Stimulated activated CD4-positive, alpha-beta T cell treated with anti-CD3 and anti-CD28 coated beads, Interleukin-15, amount 100 ng/mL, for 24 hours (primary cell): ENCODE data around the gene SLC38A1.
A peak's percentile ranks its signal among the peaks of the same experiment; 100 is the strongest.

Experiments used
- DNase-seq: peaks from one replicate; pipeline ENCODE4 v3.0.0-alpha.2; 2020

The SLC38A1 gene

DNA sequence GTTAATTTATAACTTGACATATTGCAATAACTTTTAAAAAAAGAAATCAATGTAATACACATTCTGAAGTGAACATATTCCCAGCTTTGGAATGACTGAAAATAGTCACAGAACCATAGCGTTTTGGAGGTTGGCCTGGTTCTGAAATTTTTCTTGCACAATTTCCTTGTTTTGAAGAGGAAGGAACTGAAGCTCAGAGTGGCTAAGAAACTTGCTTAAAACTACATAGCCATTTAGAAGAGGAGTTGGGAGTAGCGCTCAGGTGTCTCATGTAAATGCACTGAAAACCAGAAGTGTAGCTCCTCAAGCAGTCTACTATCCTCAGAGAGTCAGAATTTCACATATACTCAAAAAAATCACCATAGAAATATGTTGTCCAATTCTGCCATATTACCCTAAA lies 41.2 kb downstream of the SLC38A1 start:
- no peak for DNase-seq

DNA sequence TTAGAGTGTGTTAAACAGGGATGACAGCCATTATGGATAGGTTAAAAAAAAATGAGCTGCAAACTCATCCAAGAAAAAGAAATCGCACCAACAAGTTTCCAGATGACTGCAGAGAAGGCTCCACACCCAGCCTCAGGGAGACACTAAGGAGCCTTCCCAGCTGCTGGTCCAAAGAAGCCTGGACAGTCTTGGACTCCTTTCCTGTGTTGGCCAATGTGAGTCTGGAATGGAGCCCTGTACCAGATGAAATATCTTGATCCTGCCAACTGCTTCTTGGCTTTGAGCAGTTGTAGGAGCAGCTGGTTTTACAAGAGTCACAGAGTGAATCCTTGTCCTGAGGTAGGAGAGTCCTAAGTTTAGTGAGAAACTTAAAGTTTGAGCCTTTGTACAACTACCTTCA lies 44.5 kb downstream of the SLC38A1 start:
- DNase-seq, result no peak

DNA sequence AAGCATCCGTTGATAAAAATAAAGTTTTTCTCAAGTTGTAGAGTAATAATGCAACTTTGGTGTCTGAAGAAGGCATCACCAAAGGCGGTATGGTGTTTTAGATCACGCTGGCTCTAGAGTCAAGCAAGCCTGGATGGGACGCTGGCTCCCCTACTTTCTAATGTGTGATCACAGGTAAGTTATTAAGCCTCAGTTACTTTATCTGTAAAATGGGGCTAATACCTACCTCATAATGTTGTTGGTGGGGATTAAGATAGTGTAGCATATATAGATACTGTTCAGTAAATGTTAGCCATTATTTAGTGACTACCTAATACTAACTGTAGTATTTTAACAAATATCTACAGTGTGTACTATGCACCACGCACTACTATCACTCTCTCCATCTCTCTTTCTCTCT lies 45.8 kb downstream of the SLC38A1 start:
- DNase-seq, result no peak

DNA sequence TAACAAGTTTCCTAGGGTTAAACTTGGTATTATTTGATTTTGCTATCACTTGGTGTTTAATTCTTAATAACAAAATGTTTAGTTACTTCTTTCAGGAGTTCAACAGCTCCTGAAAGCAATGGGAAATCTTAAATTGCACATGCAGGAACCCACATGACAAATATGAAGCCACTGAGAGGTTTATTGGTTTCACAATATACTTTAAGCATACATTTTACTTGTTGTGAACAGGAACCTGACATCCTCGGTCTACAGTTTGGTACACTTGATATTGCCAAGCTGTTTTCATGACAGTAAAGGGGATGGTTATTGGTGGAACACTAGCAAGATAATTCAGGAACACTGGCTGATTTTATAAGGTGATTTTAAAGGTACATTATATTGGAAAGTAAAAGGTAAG lies 46.2 kb downstream of the SLC38A1 start:
- DNase-seq, result no peak

DNA sequence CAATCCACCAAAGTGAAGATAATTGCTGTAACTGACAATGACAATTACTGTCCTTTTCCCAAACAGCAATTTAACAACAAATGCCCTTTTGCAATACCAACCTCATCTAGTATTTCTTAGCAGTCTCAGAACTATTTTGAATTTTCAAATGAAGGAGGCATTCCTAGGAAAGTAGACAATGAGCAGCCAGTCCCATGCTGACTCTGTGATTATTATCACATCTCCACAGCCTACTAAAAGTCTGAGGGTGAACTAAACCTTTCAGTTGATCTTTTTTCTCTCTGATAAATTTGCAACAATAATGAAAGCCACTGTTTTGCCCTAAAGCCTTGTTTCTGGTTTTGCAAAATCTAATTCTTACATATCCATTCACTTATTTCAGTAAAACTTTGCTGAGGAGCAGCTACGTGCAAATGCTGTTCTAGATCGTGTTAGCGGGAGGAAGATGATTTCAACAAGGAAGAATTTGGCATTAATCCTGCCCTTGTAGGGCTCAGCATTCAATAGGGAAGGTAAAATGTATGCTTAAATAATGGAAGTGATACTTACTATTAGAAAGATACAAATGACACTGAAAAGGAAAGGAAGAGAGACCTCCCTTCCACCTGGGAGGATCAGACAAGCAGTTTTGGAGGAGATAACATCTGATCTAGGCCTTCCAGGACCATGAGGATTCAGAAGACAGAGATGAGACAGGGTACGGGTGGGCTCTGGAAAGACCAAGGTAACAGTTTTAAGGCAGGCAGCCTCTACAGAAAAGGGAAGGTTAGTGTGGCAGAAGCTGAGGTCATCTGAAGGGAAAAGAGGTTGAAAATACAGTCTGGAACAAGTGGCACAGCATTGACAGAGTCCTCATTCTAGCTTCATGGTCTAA lies 47.4 kb downstream of the SLC38A1 start:
- DNase-seq, result no peak

DNA sequence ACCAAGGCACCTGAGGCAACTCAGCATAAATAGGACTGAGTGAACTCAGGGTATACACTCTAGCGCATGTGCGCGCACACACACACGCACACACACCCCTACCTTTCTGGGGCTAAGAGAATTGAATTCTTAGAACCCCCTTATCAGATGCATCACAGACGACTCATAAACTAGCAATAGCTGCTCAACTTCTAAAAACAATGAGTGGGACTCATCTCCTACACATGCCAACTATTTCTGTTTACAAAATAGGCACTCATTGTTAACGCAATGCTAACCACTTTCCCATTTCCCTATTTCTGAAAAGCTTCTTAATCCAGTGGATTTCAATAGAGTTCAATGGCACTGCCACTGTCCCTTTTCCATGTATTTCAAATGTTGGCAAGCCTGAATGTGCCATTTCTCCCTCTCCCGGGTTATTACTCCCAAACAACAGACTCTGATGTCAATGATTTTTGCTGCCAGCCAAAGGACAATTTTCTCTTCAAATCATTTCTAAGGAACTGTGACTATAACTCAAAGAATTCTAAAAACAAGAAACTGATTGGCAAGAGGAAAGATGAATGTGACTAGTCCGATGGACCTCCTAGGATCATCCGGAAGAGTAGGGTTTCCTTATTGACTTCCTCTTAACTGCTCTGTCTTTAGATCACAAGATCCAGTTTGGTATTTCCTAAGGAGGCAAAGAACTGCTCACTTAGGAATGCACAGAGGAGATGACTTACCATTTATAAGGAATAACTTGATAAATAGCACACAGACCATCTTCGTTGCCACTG lies 48.8 kb downstream of the SLC38A1 start:
- peak; percentile 72 for DNase-seq

DNA sequence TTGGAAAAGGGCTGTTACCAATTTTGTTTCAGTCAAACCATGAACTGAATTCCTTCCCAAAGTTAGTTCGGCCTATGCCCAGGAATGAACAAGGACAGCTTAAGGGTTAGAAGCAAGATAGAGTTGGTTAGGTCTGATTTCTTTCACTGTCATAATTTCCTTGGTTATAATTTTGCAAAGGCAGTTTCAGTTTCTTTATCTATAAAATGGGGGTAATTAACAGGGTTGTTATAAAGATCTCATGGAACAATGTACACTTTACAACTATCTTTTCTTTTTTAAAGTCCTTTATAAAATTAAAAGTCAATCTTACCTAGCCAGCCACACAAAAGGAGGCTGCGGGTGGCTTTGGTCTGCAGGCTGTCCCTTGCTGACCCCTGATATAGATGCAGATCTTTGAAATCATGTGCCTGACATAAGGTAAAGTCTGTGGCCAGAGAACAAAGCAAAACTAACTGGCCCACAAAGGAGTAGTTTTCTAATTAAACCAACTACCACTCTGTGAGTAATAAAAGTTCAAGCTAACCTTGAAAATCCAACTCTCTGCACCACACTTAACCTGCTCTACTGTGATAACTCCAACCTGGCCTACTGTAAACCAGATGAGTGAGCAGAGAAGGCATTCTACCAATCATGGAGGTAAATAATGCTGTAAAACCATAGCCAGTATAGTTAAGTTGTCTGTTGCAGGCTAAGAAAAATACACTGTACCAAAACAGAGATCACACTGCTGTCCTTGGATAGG lies 49.5 kb downstream of the SLC38A1 start:
- no peak for DNase-seq

DNA sequence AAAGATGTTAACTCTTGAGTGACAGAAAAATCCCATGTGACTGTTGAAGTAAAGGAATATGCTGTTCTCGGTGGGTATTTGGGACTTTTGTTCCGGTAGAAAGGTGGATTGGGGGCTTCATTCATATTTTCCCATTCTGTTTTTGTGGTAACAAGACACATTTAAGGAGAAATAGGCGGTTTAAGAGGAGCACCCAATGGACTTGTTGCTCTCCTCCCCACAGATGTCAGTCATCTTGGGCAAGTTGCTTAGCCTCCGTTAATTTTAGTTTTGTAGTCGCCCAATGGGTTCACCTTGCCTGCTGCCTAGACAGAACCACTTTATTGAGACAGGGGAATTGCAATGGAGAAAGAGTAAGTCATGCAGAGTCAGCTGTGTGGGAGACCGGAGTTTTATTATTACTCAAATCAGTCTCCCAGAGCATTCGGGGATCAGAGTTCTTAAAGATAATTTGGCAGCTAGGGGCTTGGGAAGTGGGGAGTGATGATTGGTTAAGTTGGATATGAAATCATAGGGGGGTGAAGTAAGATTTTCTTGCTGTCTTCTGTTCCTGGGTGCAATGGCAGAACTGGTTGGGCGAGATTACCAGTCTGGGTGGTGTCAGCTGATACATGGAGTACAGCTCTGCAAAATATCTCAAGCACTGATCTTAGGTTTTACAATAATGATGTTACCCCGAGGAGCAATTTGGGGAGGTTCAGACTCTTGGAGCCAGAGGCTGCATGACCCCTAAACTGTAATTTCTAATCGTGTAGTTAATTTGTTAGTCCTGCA lies 50.3 kb downstream of the SLC38A1 start:
- peak; percentile 31 for DNase-seq

DNA sequence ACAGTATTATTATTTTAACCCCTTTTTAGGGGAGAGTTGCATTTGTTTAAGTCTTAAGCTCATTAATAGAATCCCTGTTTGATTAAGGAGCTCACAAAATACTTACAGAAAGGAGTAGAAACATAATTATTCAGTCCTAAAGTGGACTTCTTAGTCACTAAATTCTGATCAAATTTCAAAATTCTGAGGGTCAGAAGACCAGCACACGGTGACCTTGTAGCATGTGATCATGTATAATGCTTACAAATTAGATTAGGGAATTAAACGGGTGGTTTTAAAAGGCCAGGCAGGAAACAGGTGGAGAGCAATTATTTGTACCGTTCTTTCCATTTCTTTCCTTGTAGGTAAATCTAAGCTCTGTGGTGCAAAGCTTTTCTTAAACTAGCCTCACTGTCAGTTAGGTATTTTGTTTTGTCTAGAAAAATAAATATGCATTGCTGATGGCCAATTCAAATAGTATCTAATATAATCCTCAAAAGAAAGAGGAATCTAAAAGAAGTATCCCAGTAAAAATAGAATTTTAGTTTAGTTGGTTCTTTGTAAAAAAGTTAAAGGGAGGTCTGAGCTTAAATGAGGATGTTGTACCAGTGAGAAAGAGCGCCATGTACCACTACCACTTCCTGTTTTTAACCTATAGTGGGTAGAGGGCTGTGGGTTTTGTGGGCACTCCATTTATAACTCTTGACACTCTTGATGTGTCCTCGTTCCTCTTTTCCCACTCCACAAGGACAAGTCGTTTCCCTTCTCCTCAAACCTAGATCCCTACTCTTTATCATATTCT lies 51.1 kb downstream of the SLC38A1 start:
- peak; percentile 64 for DNase-seq

DNA sequence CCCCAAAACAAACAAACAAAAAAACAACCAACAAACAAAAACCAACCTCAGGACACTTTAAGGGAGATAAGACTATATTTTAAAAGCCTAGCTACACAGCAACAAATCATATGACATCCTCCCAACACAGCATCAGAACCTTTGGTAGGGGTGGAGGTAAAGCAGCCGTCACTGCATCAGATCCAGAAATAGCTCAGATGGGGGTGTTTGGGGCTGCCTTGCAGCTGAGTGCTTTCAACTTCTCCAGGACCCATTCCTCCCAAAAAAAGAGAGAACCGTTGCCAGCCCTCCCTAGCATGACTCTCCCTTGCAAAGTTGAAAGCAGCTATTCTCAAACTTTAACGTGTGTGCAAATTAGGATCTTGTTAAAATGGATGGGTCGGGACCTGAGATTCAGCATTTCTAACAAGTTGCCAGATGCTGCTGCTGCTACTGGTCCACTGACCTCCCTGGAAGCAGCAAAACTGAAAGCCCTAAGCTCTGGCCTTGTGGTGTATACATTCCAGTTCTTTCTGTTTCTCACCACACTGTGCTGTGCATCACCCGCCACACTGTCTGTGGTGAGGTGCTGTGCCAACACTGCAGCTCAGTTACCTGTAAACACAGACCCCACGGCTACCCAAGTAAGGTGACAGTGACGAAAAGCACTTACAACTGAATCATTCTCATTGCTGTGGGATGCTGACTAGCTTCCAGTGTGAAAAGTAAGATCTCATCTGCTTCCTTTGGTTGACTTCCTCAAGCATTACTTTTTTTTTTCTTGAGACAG lies 54.0 kb downstream of the SLC38A1 start:
- DNase-seq, result peak; percentile 82

DNA sequence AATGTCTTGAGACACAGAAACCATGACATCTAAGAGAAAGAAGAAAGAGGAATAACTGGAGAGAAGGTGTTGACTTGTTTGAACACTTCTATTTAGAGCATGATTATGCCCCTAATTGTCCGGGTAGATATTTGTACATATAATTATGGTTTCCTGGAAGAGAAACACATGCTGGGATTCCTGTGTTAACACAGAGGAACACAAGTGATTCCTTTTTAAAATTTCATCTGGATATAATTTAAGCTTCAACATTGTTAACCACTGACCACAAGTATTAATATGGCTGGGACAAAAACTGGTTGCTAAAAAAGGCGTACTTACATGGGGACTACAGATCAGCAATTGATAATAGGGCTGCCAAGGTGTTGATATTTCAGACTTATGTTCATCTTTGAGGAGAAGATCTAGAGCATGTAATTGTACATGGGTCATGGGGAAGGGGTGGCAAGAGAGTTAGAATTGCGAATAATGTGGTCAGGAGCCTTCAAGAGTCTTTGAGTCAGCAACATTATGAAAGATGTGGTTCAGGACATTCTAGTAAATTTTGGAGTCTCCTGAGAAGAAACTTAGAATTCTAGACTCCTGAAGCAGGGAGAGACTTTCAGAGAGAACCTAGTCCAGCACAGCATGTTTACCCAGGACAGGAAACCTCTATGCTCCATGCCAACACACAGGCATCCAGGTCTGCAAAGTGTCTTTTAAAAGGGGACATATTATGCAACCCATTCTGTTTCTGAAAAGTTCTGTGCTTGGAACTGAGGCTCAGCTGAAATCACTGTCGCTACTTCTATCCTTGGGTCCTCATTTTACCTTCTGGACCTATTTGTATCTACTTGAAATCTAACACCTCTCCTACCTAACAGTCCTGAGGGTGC lies 56.5 kb downstream of the SLC38A1 start:
- no peak for DNase-seq

DNA sequence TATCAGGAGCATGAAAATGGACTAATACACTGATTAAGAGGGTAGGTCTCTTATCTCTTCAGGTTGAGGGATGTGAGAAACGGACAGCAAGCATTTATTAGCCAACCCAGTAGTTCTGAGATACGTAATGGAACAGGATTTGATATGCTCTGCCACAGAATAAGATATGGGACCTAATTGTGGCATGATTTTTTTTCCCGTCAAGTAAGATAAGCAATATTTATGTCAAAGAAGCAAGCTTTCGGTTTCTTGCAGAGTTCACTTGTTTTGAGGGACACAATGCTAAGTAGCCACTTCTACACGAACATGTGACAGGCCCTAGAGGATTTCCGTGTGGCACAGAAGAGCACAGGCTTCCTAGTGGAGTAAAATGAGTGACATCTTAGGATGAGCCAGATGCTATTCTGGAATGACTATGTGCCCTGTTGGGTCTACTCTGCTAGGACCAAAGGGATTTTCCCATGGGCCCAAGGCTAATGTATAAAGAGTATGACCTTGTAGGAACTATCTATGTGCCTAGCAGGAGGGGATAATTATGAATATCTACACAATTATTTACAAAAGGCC lies 57.9 kb downstream of the SLC38A1 start:
- DNase-seq, result no peak

DNA sequence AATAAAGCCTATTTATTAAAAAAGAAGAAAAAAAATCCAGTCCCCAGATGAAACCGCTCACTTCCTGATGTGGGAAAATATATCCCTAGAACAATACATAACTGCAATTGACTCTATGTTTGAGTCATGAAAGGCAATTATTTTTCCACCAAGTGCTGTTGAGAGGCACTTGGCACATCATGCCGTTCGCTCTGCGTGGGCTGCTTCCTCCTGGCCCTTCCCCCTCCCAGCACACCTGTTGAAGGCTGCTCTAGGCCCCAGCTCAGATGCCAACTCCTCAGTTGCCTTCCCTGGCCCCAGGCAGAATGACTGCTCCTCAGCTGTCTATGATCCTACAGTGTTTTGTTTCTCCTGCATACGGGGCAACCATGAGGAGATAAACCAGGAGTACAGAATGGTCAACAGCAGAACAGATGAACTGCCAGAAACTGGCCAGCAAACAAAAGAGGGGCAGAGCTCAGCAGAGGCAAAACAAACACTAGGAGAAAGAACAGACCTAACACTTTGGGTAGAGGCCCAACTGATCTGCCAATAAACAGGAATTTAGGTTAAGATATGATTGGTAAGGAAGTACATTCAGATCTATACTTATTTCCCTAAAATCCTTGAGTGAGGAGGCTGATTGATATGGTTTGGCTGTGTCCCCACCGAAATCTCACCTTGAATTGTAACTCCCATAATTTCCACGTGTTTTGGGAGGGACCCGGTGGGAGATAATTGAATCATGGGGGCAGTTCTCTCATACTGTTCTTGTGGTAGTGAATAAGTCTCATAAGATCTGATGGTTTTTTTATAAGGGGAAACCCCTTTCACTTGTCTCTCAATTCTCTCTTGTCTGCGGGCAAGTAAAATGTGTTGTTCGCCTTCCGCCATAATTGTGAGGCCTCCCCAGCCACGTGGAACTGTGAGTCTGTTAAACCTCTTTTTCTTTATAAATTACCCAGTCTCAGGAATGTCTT lies 58.6 kb downstream of the SLC38A1 start:
- DNase-seq, result peak; percentile 80

DNA sequence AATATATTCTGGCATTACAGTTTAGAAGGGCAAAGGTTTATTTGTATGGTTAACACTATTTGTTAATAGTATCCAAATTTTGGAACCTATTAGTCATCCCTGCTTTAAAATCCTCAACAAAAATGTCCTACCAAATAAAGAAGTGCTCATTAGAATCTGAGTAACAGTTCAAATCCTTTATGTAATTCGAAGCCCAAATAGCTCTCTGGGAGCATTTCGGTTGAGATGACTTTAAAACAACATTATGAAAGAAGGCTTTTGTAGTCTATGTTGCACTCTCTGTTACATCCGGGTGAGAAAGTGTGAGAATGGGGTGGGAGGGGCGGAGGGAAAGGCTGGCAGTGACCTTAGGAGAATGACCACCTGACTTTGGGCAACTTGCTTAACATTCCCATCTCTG lies 59.7 kb downstream of the SLC38A1 start:
- no peak for DNase-seq

DNA sequence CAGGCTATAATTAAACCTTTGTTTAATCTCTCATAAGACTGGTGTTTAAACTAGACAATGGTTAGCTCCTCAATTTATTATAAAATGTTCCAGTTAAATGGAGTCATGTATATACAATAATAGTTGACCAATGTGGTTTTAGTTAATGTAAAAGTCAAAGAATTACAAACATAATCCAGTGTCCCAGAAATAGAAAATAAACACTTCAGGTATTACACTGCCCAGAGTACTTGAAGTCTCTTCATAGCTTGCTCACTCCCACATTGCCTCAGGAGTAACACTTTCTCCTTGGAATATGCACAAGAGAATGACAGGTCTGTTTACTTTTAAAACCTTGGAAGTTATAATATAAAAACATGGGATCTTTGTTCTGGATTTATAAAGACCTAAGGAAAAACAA lies 60.5 kb downstream of the SLC38A1 start:
- no peak for DNase-seq

DNA sequence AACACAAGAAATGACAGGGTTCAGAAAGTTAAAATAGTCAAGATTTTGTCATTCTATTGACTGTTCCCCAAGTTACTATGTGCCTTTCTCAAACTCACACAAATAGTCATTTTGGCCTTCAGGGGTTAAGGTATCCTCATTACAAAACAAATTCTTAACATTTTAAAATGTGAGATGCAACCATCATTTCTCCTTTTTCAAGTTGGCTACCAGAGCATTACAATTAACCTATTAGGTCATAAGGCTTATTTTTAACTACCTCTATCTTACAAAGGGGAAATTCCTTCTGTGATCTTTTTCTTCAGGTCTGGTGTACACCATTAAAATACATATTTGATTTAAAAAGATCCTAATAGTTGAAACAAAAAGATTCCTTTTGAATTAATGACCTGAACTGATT lies 61.2 kb downstream of the SLC38A1 start:
- no peak for DNase-seq

DNA sequence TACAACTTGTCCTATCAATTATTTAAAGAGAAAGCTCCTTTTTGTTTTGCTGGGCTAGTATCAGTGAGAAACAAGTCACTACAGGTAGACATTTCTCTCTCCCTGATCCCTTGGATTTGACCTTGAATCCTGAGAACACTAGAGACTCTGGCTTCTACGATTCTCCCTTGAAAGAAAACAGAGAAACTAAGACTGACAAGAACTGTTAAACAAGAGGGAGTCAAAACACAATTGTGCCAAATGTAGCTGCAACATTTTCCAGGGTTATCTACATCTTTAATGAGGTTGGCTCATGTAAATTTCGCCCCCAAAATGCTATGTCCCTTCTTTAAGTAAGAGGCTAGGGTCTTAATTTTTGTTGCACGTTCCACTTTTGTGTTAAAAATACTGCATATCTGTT lies 62.4 kb downstream of the SLC38A1 start:
- no peak for DNase-seq

DNA sequence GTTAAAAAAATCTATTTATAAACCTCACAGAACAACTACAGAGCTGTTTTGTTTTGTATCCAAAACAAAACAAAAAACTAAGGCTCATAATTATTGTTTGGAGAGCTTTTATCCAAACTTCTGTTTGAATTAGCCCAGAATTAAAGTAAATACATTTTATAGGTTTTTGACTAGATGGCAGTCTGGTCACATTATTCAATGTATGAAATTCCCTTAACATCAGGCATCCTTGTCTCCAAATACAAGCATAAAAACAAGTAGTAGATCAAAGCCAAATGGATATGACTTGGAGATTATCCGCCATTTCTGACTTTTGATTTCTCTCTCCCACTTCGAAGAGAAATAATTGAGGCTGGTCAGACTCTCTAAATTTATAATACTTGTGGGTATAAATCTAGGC lies 63.5 kb downstream of the SLC38A1 start:
- no peak for DNase-seq
